ENCODE results near the gene PQBP1. TPM values are rescaled to one million over a fixed set of nuclear protein-coding genes. Genes with fewer than 3 reads are reported as not detected.

Gene PQBP1
- total and polyA plus RNA-seq, 4 experiments from 2014 or later, result 59.6 to 94.1 (median 72.2) TPM

- H3K9me3 Mint-ChIP-seq, result peaks cover 0 to 4% (median 0%) of the 10 kb centered on the region in 8 donors
- peaks cover 5% of the 10 kb centered on the region for H3K36me3 ChIP-seq (ENCODE audit: insufficient read depth, low read length)
- H3K4me3 Mint-ChIP-seq, result peak overlapping the region in 6 of 8 donors; percentile 26 to 80 (median 48)
- H3K4me1 Mint-ChIP-seq, result peaks cover 39 to 63% (median 51%) of the 10 kb centered on the region in 4 donors
- H3K27me3 ChIP-seq (ENCODE audit: insufficient read depth, low read length), result no peaks in the 10 kb centered on the region
- intact Hi-C loops (cut with micrococcal nuclease), result no loop called here
- CTCF ChIA-PET (ENCODE audit: partially characterized antibody), result interaction anchor here (1.4 kb wide), 1 partner anchor 12 kb away, joined by 3 read pairs; no protein-coding TSS in a partner anchor
- H3K27ac Mint-ChIP-seq, result peak overlapping the region; percentile 95 to 99 (median 97)
- POLR2A ChIA-PET (ENCODE audit: partially characterized antibody), result interaction anchor here (1.0 to 11.3 kb wide), 3 partner anchors 14 to 36 kb away, joined by 3 to 235 read pairs (median 4); partner anchors contain the start of genes PIM2 and PQBP1
- no peak for DNase-seq
- H3K27me3 Mint-ChIP-seq, result no peaks in the 10 kb centered on the region
- no peak overlapping the region for H3K4me3 ChIP-seq (ENCODE audit: low read length in 2 of 2)
- H3K36me3 Mint-ChIP-seq, result peaks cover 24 to 45% of the 10 kb centered on the region in 2 donors
- no peaks in the 10 kb centered on the region for H3K9me3 ChIP-seq (ENCODE audit: control insufficient read depth in 1 of 2, low read length in 2 of 2)
- H3K4me1 ChIP-seq (ENCODE audit: insufficient read depth, low read length), result peaks cover 58% of the 10 kb centered on the region
- peak overlapping the region; percentile 68 for H3K27ac ChIP-seq (ENCODE audit: low read depth, low read length)
Measured at GRCh38 chrX:48933757-48934156, 36.0 kb downstream of the PQBP1 start.

GRCh38 chrX:48934581-48935300 lies 37.0 kb downstream of the PQBP1 start:
- peak; percentile 68 to 84 (median 80) for DNase-seq
- Histone ChIP-seq H3K36me3 (ENCODE audit: insufficient read depth, low read length) (peaks cover 5% of the 10 kb centered on the region), H3K9me3 (ENCODE audit: control insufficient read depth in 1 of 2, low read length in 2 of 2) (no peaks in the 10 kb centered on the region), H3K27ac (ENCODE audit: low read depth, low read length) (peak overlapping the region; percentile 68), H3K4me3 (ENCODE audit: low read length in 2 of 2) (no peak overlapping the region), H3K4me1 (ENCODE audit: insufficient read depth, low read length) (peaks cover 67% of the 10 kb centered on the region), H3K27me3 (ENCODE audit: insufficient read depth, low read length) (no peaks in the 10 kb centered on the region)
- intact Hi-C loops (cut with micrococcal nuclease), result no loop called here
- Mint-ChIP-seq H3K9me3 (peaks cover 0 to 7% (median 0%) of the 10 kb centered on the region in 8 donors), H3K4me3 (peak overlapping the region in 7 of 8 donors; percentile 39 to 80 (median 77)), H3K4me1 (peaks cover 47 to 73% (median 61%) of the 10 kb centered on the region in 4 donors), H3K27me3 (no peaks in the 10 kb centered on the region), H3K27ac (peak overlapping the region; percentile 95 to 99 (median 97)), H3K36me3 (peaks cover 24 to 49% of the 10 kb centered on the region in 2 donors)
- CTCF ChIA-PET (ENCODE audit: partially characterized antibody), result interaction anchor here (1.4 kb wide), 1 partner anchor 11 kb away, joined by 3 read pairs; no protein-coding TSS in a partner anchor
- POLR2A ChIA-PET (ENCODE audit: partially characterized antibody), result interaction anchor here (1.0 to 11.3 kb wide), 3 partner anchors 15 to 37 kb away, joined by 3 to 235 read pairs (median 4); partner anchors contain the start of genes PIM2 and PQBP1

DNA sequence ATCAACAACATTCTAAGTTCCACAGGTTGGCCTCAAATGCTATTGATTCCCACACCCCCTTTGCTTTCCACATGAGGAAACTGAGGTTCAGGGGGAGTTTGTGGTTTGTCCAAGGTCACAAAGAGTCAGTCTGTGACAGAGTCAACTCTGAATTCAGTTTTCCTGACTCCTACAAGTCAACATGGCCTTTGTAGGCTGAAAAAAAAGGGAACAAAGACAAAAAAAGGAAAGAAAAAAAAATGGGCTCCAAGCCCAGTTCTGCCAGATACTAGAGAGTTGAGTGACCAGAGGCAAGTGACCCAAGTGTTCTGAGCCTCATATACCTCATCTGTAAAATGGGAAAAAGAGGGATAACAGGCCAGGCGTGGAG lies 37.6 kb downstream of the PQBP1 start:
- Histone ChIP-seq H3K4me1 (ENCODE audit: insufficient read depth, low read length) (peaks cover 73% of the 10 kb centered on the region), H3K4me3 (ENCODE audit: low read length in 2 of 2) (no peak overlapping the region), H3K9me3 (ENCODE audit: control insufficient read depth in 1 of 2, low read length in 2 of 2) (no peaks in the 10 kb centered on the region), H3K27me3 (ENCODE audit: insufficient read depth, low read length) (no peaks in the 10 kb centered on the region), H3K36me3 (ENCODE audit: insufficient read depth, low read length) (peaks cover 5% of the 10 kb centered on the region), H3K27ac (ENCODE audit: low read depth, low read length) (peak overlapping the region; percentile 68)
- no peak for DNase-seq
- peaks cover 0 to 5% (median 0%) of the 10 kb centered on the region in 8 donors for H3K9me3 Mint-ChIP-seq
- peak overlapping the region in 6 of 8 donors; percentile 39 to 80 (median 70) for H3K4me3 Mint-ChIP-seq
- peaks cover 21 to 49% of the 10 kb centered on the region in 2 donors for H3K36me3 Mint-ChIP-seq
- no peaks in the 10 kb centered on the region for H3K27me3 Mint-ChIP-seq
- intact Hi-C loops (cut with micrococcal nuclease), result no loop called here
- POLR2A ChIA-PET (ENCODE audit: partially characterized antibody), result interaction anchor here (1.5 to 11.3 kb wide), 3 partner anchors 8 to 22 kb away, joined by 4 to 235 read pairs (median 10); partner anchors contain the start of gene PIM2
- H3K27ac Mint-ChIP-seq, result peak overlapping the region; percentile 95 to 99 (median 97)
- peaks cover 49 to 75% (median 65%) of the 10 kb centered on the region in 4 donors for H3K4me1 Mint-ChIP-seq
- CTCF ChIA-PET (ENCODE audit: partially characterized antibody), result interaction anchor here (2.8 kb wide), 1 partner anchor 43 kb away, joined by 17 read pairs; no protein-coding TSS in a partner anchor

- POLR2A ChIA-PET (ENCODE audit: partially characterized antibody), result interaction anchor here (0.9 to 11.3 kb wide), 17 partner anchors 9 to 253 kb away, joined by 3 to 235 read pairs (median 10); partner anchors contain the start of genes GRIPAP1, KCND1, OTUD5 and PIM2
- Mint-ChIP-seq H3K9me3 (peaks cover 0 to 5% (median 0%) of the 10 kb centered on the region in 8 donors), H3K36me3 (peaks cover 20 to 43% of the 10 kb centered on the region in 2 donors), H3K4me1 (peaks cover 56 to 83% (median 73%) of the 10 kb centered on the region in 4 donors), H3K27ac (peak overlapping the region; percentile 92 to 99 (median 96)), H3K4me3 (peak overlapping the region; percentile 73 to 87 (median 83)), H3K27me3 (no peaks in the 10 kb centered on the region)
- Histone ChIP-seq H3K27me3 (ENCODE audit: insufficient read depth, low read length) (no peaks in the 10 kb centered on the region), H3K4me3 (ENCODE audit: low read length in 2 of 2) (peak overlapping the region in 1 of 2 donors; percentile 58), H3K4me1 (ENCODE audit: insufficient read depth, low read length) (peaks cover 85% of the 10 kb centered on the region), H3K9me3 (ENCODE audit: control insufficient read depth in 1 of 2, low read length in 2 of 2) (no peaks in the 10 kb centered on the region), H3K36me3 (ENCODE audit: insufficient read depth, low read length) (peaks cover 5% of the 10 kb centered on the region), H3K27ac (ENCODE audit: low read depth, low read length) (peak overlapping the region; percentile 94)
- intact Hi-C loops (cut with micrococcal nuclease), result loop anchor here (1.0 to 2.0 kb wide), 4 partner anchors 9 to 305 kb away; partner anchors contain the start of gene PIM2
- CTCF ChIA-PET (ENCODE audit: partially characterized antibody), result interaction anchor here (0.9 to 4.2 kb wide), 12 partner anchors 10 to 288 kb away, joined by 3 to 23 read pairs (median 10); partner anchors contain the start of genes PIM2, PQBP1 and TIMM17B
- DNase-seq, result no peak
Measured at GRCh38 chrX:48936429-48937053, 38.8 kb downstream of the PQBP1 start.

DNA sequence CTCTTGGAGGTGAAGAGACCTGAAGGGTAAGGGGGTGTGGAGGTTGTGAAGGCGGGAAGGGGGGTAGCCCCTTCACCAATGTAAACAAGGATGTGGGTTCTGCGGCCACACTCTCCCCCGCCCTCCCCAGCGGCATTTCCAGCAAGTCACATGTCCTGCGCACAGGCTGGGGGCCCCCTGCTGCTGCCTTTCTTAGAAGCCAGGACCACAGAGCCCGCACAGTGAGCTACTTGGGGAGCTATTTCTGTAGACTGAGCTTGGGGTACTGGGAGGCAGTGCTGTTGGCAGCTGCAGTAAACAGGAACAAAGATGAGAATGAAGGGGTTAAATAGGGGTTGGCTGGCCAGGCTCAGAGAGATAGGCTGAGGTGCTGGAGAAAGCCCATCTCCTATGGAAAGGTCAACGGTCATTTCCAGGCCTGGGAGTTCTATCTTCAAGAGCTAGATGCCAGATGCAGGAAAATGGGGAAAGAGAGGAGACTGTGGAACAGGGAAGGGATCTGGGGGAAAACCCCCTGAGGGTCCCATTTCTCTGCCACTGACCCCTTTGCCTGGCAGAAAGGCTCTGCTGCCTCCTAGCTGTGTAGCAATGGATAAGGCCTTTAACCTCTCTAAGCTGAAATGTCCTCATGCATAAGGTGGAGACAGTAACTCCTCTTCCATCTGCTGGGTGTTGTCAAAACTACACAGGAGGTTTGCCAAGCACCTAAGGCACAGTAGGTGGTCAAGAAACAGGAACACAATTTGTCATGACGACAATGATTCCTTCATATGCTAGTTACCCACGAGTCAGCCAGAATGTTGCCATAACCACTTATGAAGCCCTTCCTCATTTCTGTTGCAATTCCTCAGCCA lies 39.6 kb downstream of the PQBP1 start:
- Histone ChIP-seq H3K27me3 (ENCODE audit: insufficient read depth, low read length) (no peaks in the 10 kb centered on the region), H3K4me3 (ENCODE audit: low read length in 2 of 2) (peak overlapping the region; percentile 29 to 58), H3K36me3 (ENCODE audit: insufficient read depth, low read length) (peaks cover 5% of the 10 kb centered on the region), H3K27ac (ENCODE audit: low read depth, low read length) (peak overlapping the region; percentile 94), H3K9me3 (ENCODE audit: control insufficient read depth in 1 of 2, low read length in 2 of 2) (no peaks in the 10 kb centered on the region), H3K4me1 (ENCODE audit: insufficient read depth, low read length) (peaks cover 93% of the 10 kb centered on the region)
- ChIA-PET CTCF (ENCODE audit: partially characterized antibody) (interaction anchor here (0.9 to 4.2 kb wide), 14 partner anchors 9 to 289 kb away, joined by 3 to 23 read pairs (median 8); partner anchors contain the start of genes PIM2, PQBP1 and TIMM17B), POLR2A (ENCODE audit: partially characterized antibody) (interaction anchor here (0.6 to 11.3 kb wide), 20 partner anchors 9 to 254 kb away, joined by 3 to 235 read pairs (median 6); partner anchors contain the start of genes GRIPAP1, HDAC6, KCND1 and OTUD5)
- Mint-ChIP-seq H3K27ac (peak overlapping the region; percentile 92 to 99 (median 96)), H3K27me3 (no peaks in the 10 kb centered on the region), H3K36me3 (peaks cover 20 to 49% of the 10 kb centered on the region in 2 donors), H3K9me3 (peaks cover 0 to 7% (median 0%) of the 10 kb centered on the region in 8 donors), H3K4me3 (peak overlapping the region; percentile 73 to 87 (median 83)), H3K4me1 (peaks cover 63 to 91% (median 80%) of the 10 kb centered on the region in 4 donors)
- DNase-seq, result peak; percentile 92 to 95 (median 92)
- intact Hi-C loops (cut with micrococcal nuclease), result loop anchor here (1.0 to 2.0 kb wide), 4 partner anchors 8 to 306 kb away; partner anchors contain the start of gene PIM2
